ENCODE data around the gene ZNF644. TPM values are rescaled to one million over a fixed set of nuclear protein-coding genes. Genes with fewer than 3 reads are reported as not detected.
"Not testable (repeated sequence)": the region's sequence is repeated elsewhere in the genome, so short reads cannot be mapped to it uniquely, and the experiment has no call there.

ZNF644 gene
- total RNA-seq, 1 donor from 2014 or later, result 68.5 TPM

- intact Hi-C loops (cut with micrococcal nuclease), result no loop called here
Observed at GRCh38 chr1:90936061-90936460, 85.8 kb downstream of the ZNF644 start.

- intact Hi-C loops (cut with micrococcal nuclease), result loop anchor here (10.0 kb wide), 1 partner anchor 237 kb away; no protein-coding TSS in a partner anchor
Observed at GRCh38 chr1:90928231-90928630, 93.6 kb downstream of the ZNF644 start.

GRCh38 chr1:90927674-90928073, 94.2 kb downstream of the ZNF644 start:
- intact Hi-C loops (cut with micrococcal nuclease), result loop anchor here (10.0 kb wide), 1 partner anchor 237 kb away; no protein-coding TSS in a partner anchor

- intact Hi-C loops (cut with micrococcal nuclease), result loop anchor here (10.0 kb wide), 1 partner anchor 238 kb away; no protein-coding TSS in a partner anchor
Observed at GRCh38 chr1:90926971-90927370, 94.9 kb downstream of the ZNF644 start.

GRCh38 chr1:90925928-90926869, 95.6 kb downstream of the ZNF644 start:
- intact Hi-C loops (cut with micrococcal nuclease), result loop anchor here (10.0 kb wide), 1 partner anchor 239 kb away; no protein-coding TSS in a partner anchor

- intact Hi-C loops (cut with micrococcal nuclease), result loop anchor here (10.0 kb wide), 1 partner anchor 240 kb away; no protein-coding TSS in a partner anchor
Observed at GRCh38 chr1:90924982-90925381, 96.9 kb downstream of the ZNF644 start.

- intact Hi-C loops (cut with micrococcal nuclease), result loop anchor here (10.0 kb wide), 1 partner anchor 242 kb away; no protein-coding TSS in a partner anchor
Observed at GRCh38 chr1:90922996-90923395, 98.8 kb downstream of the ZNF644 start.

- intact Hi-C loops (cut with micrococcal nuclease), result loop anchor here (10.0 kb wide), 1 partner anchor 243 kb away; no protein-coding TSS in a partner anchor
Observed at GRCh38 chr1:90922202-90922601, 99.6 kb downstream of the ZNF644 start.

- intact Hi-C loops (cut with micrococcal nuclease), result loop anchor here (10.0 kb wide), 1 partner anchor 245 kb away; no protein-coding TSS in a partner anchor
Observed at GRCh38 chr1:90919900-90920299, 101.9 kb downstream of the ZNF644 start.

- intact Hi-C loops (cut with micrococcal nuclease), result no loop called here
Observed at GRCh38 chr1:90919190-90919719, 102.6 kb downstream of the ZNF644 start.

- intact Hi-C loops (cut with micrococcal nuclease), result no loop called here
Observed at GRCh38 chr1:90911353-90911752, 110.5 kb downstream of the ZNF644 start.

GRCh38 chr1:90902672-90903071, 119.2 kb downstream of the ZNF644 start:
- intact Hi-C loops (cut with micrococcal nuclease), result no loop called here

GRCh38 chr1:90899263-90899662, 122.6 kb downstream of the ZNF644 start:
- intact Hi-C loops (cut with micrococcal nuclease), result no loop called here

GRCh38 chr1:90893679-90894078, 128.2 kb downstream of the ZNF644 start:
- intact Hi-C loops (cut with micrococcal nuclease), result not testable (repeated sequence)

- intact Hi-C loops (cut with micrococcal nuclease), result not testable (repeated sequence)
Observed at GRCh38 chr1:90892884-90893283, 129.0 kb downstream of the ZNF644 start.

- intact Hi-C loops (cut with micrococcal nuclease), result not testable (repeated sequence)
Observed at GRCh38 chr1:90892196-90892595, 129.6 kb downstream of the ZNF644 start.

- intact Hi-C loops (cut with micrococcal nuclease), result not testable (repeated sequence)
Observed at GRCh38 chr1:90891756-90892155, 130.1 kb downstream of the ZNF644 start.

- intact Hi-C loops (cut with micrococcal nuclease), result no loop called here
Observed at GRCh38 chr1:90882221-90882620, 139.6 kb downstream of the ZNF644 start.

GRCh38 chr1:90881034-90881433, 140.8 kb downstream of the ZNF644 start:
- intact Hi-C loops (cut with micrococcal nuclease), result no loop called here

GRCh38 chr1:90879281-90879680, 142.6 kb downstream of the ZNF644 start:
- intact Hi-C loops (cut with micrococcal nuclease), result no loop called here

- intact Hi-C loops (cut with micrococcal nuclease), result no loop called here
Observed at GRCh38 chr1:90876101-90876500, 145.7 kb downstream of the ZNF644 start.
